ENCODE measurements around the gene SPINDOC. TPM values are rescaled to one million over a fixed set of nuclear protein-coding genes. Genes with fewer than 3 reads are reported as not detected.

The SPINDOC gene
- total RNA-seq, 1 donor from 2014 or later: 20.8 TPM

Other genes with a start within 250 kb of the SPINDOC start
- 0.82 and 1.2 TPM in 2 replicates for gene PLAAT3, start 199.0 kb upstream of the SPINDOC start, total RNA-seq
- 31.8 and 32.9 TPM in 2 replicates for gene ATL3, start 142.1 kb upstream of the SPINDOC start, total RNA-seq
- gene RTN3, start 132.0 kb upstream of the SPINDOC start, total RNA-seq: 16.2 and 18.5 TPM in 2 replicates
- 11.2 and 12.5 TPM in 2 replicates for gene ZFTA, start 44.7 kb upstream of the SPINDOC start, total RNA-seq
- 39.2 and 41.5 TPM in 2 replicates for gene MARK2, start 25.7 kb downstream of the SPINDOC start, total RNA-seq
- not detected in 2 replicates for gene RCOR2, start 103.7 kb downstream of the SPINDOC start, total RNA-seq
- 28.0 and 28.6 TPM in 2 replicates for gene NAA40, start 125.5 kb downstream of the SPINDOC start, total RNA-seq
- 182 and 217 TPM in 2 replicates for gene COX8A, start 161.2 kb downstream of the SPINDOC start, total RNA-seq
- 87.4 and 92.5 TPM in 2 replicates for gene OTUB1, start 173.0 kb downstream of the SPINDOC start, total RNA-seq
- not detected in 2 replicates for gene FLRT1, start 222.5 kb downstream of the SPINDOC start, total RNA-seq